HS-5 (cell line): ENCODE data around the gene LHFPL5.

Experiments used
- DNase-seq: peaks from one replicate; pipeline ENCODE4 v3.0.0-alpha.2; 2012; ENCODE audit warnings: low read depth

The LHFPL5 gene

GRCh38 chr6:35804996-35805736 is at the start of gene LHFPL5:
Gene LHFPL5 (plus strand): TSS chr6:35805352. CDS start chr6:35805671, 319 bp downstream.
- DNase-seq = no peak

GRCh38 chr6:35757456-35758123 is 47.6 kb upstream of the LHFPL5 start:
- DNase-seq = no peak

GRCh38 chr6:35759426-35759825 is 45.7 kb upstream of the LHFPL5 start:
- DNase-seq = no peak

GRCh38 chr6:35765739-35766138 is 39.4 kb upstream of the LHFPL5 start:
- DNase-seq = no peak

- no peak for DNase-seq
These were observed 35.9 kb upstream of the LHFPL5 start for GRCh38 chr6:35769211-35769610.

GRCh38 chr6:35771343-35771627 is 33.9 kb upstream of the LHFPL5 start:
- DNase-seq = no peak

GRCh38 chr6:35774116-35774794 is 30.9 kb upstream of the LHFPL5 start:
- DNase-seq = no peak

GRCh38 chr6:35775031-35775430 is 30.1 kb upstream of the LHFPL5 start:
- DNase-seq = no peak

GRCh38 chr6:35776364-35777215 is 28.6 kb upstream of the LHFPL5 start, which contains the start of gene CLPSL2:
Gene CLPSL2 (plus strand): TSS chr6:35776598. CDS start chr6:35776619, 21 bp downstream.
- DNase-seq = no peak

GRCh38 chr6:35777356-35778102 is 27.6 kb upstream of the LHFPL5 start:
- no peak for DNase-seq

GRCh38 chr6:35778437-35778836 is 26.7 kb upstream of the LHFPL5 start:
- no peak for DNase-seq

GRCh38 chr6:35780719-35781118 is 24.4 kb upstream of the LHFPL5 start, which contains the start of gene CLPSL1:
Gene CLPSL1 (plus strand): TSS chr6:35781019. CDS start chr6:35781111, 92 bp downstream.
- no peak for DNase-seq

- DNase-seq = no peak
These were observed 23.9 kb upstream of the LHFPL5 start for GRCh38 chr6:35781290-35781689.

- DNase-seq = no peak
These were observed 22.7 kb upstream of the LHFPL5 start for GRCh38 chr6:35782424-35782823.

GRCh38 chr6:35784200-35784599 is 21.0 kb upstream of the LHFPL5 start:
- DNase-seq = no peak

GRCh38 chr6:35786272-35786671 is 18.9 kb upstream of the LHFPL5 start:
- no peak for DNase-seq

GRCh38 chr6:35786810-35787209 is 18.3 kb upstream of the LHFPL5 start:
- DNase-seq = no peak

GRCh38 chr6:35787266-35788218 is 17.6 kb upstream of the LHFPL5 start:
- no peak for DNase-seq

GRCh38 chr6:35788423-35788982 is 16.6 kb upstream of the LHFPL5 start:
- DNase-seq = no peak

GRCh38 chr6:35790683-35791082 is 14.5 kb upstream of the LHFPL5 start:
- DNase-seq = no peak
